GM19351 (cell line): Measurements from ENCODE around the gene HEATR5A.
A peak's percentile ranks its signal among the peaks of the same experiment; 100 is the strongest.
"Not testable (repeated sequence)": the region's sequence is repeated elsewhere in the genome, so short reads cannot be mapped to it uniquely, and the experiment has no call there.

ENCODE experiments used
- ATAC-seq: cut with Tn5 transposase; IDR thresholded peaks from one replicate; pipeline ENCODE4 v1.9.1; 2021; ENCODE audit warnings: mild to moderate bottlenecking, moderate library complexity; ENCODE audit not compliant: unreplicated experiment

The HEATR5A gene

GRCh38 chr14:31391977-31392503 is 28.3 kb downstream of the HEATR5A start:
- ATAC-seq = no peak

GRCh38 chr14:31391473-31391872 is 28.9 kb downstream of the HEATR5A start:
- no peak for ATAC-seq

GRCh38 chr14:31389946-31390345 is 30.4 kb downstream of the HEATR5A start:
- ATAC-seq = no peak

GRCh38 chr14:31388687-31389413 is 31.5 kb downstream of the HEATR5A start:
- peak; percentile 64 for ATAC-seq

GRCh38 chr14:31387091-31387490 is 33.3 kb downstream of the HEATR5A start:
- no peak for ATAC-seq

GRCh38 chr14:31386271-31386670 is 34.1 kb downstream of the HEATR5A start:
- ATAC-seq = no peak

- no peak for ATAC-seq
These were observed 38.1 kb downstream of the HEATR5A start for GRCh38 chr14:31382221-31382620.

GRCh38 chr14:31380106-31380505 is 40.2 kb downstream of the HEATR5A start:
- ATAC-seq = no peak

- ATAC-seq = not testable (repeated sequence)
These were observed 41.0 kb downstream of the HEATR5A start for GRCh38 chr14:31379125-31379947.

- ATAC-seq = no peak
These were observed 42.9 kb downstream of the HEATR5A start for GRCh38 chr14:31377433-31377832.

GRCh38 chr14:31371646-31372045 is 48.7 kb downstream of the HEATR5A start:
- no peak for ATAC-seq

- ATAC-seq = no peak
These were observed 56.8 kb downstream of the HEATR5A start for GRCh38 chr14:31363331-31364073.

- ATAC-seq = no peak
These were observed 57.6 kb downstream of the HEATR5A start for GRCh38 chr14:31362746-31363145.

- not testable (repeated sequence) for ATAC-seq
These were observed 58.6 kb downstream of the HEATR5A start for GRCh38 chr14:31361761-31362160.

- ATAC-seq = no peak
These were observed 59.3 kb downstream of the HEATR5A start for GRCh38 chr14:31360919-31361662.

GRCh38 chr14:31357279-31357678 is 63.1 kb downstream of the HEATR5A start:
- ATAC-seq = no peak

- no peak for ATAC-seq
These were observed 74.3 kb downstream of the HEATR5A start for GRCh38 chr14:31346097-31346496.

GRCh38 chr14:31341280-31341679 is 79.1 kb downstream of the HEATR5A start:
- no peak for ATAC-seq

- ATAC-seq = no peak
These were observed 79.9 kb downstream of the HEATR5A start for GRCh38 chr14:31340297-31341063.

GRCh38 chr14:31339743-31340142 is 80.6 kb downstream of the HEATR5A start:
- no peak for ATAC-seq
